Body of pancreas (tissue), 4 donors: ENCODE measurements around the gene GTPBP6.

ENCODE experiments used
- CTCF ChIP-seq, 7 experiments: fragments of 450-650 bp in 4 of 7; fragments of 200-600 bp in 3 of 7; sonication (generic) in 3 of 7; IDR thresholded peaks; one replicate each; pipeline ENCODE4 v1.5.1; 2016 to 2019; ENCODE audit warnings: antibody characterized with exemption in 7 of 7
- POLR2A ChIP-seq, 3 donors: fragments of 450-650 bp; IDR thresholded peaks; one replicate each; pipeline ENCODE4 v1.6.1; 2016; ENCODE audit warnings: antibody characterized with exemption in 3 of 3, mild to moderate bottlenecking in 2 of 3

- no peak for TF ChIP-seq CTCF (IDR thresholded peaks at IDR 0.05)
- TF ChIP-seq POLR2A (IDR thresholded peaks at IDR 0.05) = no peak
Measured at GRCh38 chrX:353566-354535, 35.3 kb upstream of the GTPBP6 start.
